Measurements from ENCODE around the gene CDH4. TPM values are rescaled to one million over a fixed set of nuclear protein-coding genes. Genes with fewer than 3 reads are reported as not detected.

The CDH4 gene
- total RNA-seq, 1 experiment from 2014 or later: 5.3 TPM

GRCh38 chr20:61311656-61312387, 59.8 kb downstream of the CDH4 start (continued):
- TF ChIP-seq PRDM15 (CRISPR knock-in tag; IDR thresholded peaks at IDR 0.05) (no peak), IRF2 (CRISPR knock-in tag; IDR thresholded peaks at IDR 0.05; ENCODE audit: borderline replicate concordance, low read depth) (no peak), ZNF138 (CRISPR knock-in tag; conservative IDR thresholded peaks at IDR 0.05) (no peak)

GRCh38 chr20:61312925-61313324, 60.9 kb downstream of the CDH4 start:
- Mint-ChIP-seq H3K27me3 (ENCODE audit: low read depth) (peaks cover 22% of the 10 kb centered on the region), H3K4me1 (peaks cover 3% of the 10 kb centered on the region; the same call in 1 of the 2 replicates), H3K9me3 (no peaks in the 10 kb centered on the region; the same call in 1 of the 2 replicates), H3K36me3 (no peaks in the 10 kb centered on the region), H3K4me3 (no peak overlapping the region), H3K27ac (0 out of 2 replicates have a peak overlapping the region, but pooled peaks have one; percentile 11)
- POLR2A ChIA-PET: interaction anchor here (0.5 kb wide), 1 partner anchor 14 kb away, joined by 3 read pairs; no protein-coding TSS in a partner anchor
- ATAC-seq (no peak), DNase-seq (ENCODE audit: low spot score) (no peak)
- TF ChIP-seq NFATC4 (CRISPR knock-in tag; IDR thresholded peaks at IDR 0.05) (no peak), JUN (CRISPR knock-in tag; IDR thresholded peaks at IDR 0.05) (no peak), ZBTB21 (CRISPR knock-in tag; IDR thresholded peaks at IDR 0.05; ENCODE audit: borderline replicate concordance) (no peak)
- CTCF ChIA-PET: no interaction called here

- ChIA-PET POLR2A (interaction anchor here (0.5 kb wide), 1 partner anchor 15 kb away, joined by 3 read pairs; no protein-coding TSS in a partner anchor), CTCF (no interaction called here)
- no peak overlapping the region for H3K27ac Mint-ChIP-seq
- DNase-seq (ENCODE audit: low spot score) (no peak), ATAC-seq (no peak)
- H3K27me3 Mint-ChIP-seq (ENCODE audit: low read depth): peaks cover 22% of the 10 kb centered on the region
- H3K4me3 Mint-ChIP-seq: no peak overlapping the region
- H3K9me3 Mint-ChIP-seq: no peaks in the 10 kb centered on the region; the same call in 1 of the 2 replicates
- no peaks in the 10 kb centered on the region for H3K36me3 Mint-ChIP-seq
- H3K4me1 Mint-ChIP-seq: peaks cover 3% of the 10 kb centered on the region; the same call in 1 of the 2 replicates
- no peak for TF ChIP-seq RELA (CRISPR knock-in tag; IDR thresholded peaks at IDR 0.05; ENCODE audit: borderline replicate concordance)
- no peak for TF ChIP-seq SMAD3 (CRISPR knock-in tag; IDR thresholded peaks at IDR 0.05; ENCODE audit: borderline replicate concordance)
- no peak for TF ChIP-seq JUN (CRISPR knock-in tag; IDR thresholded peaks at IDR 0.05)
- TF ChIP-seq IRF1 (CRISPR knock-in tag; IDR thresholded peaks at IDR 0.05): no peak
- no peak for TF ChIP-seq SOX15 (CRISPR knock-in tag; IDR thresholded peaks at IDR 0.05)
- TF ChIP-seq TEAD1 (CRISPR knock-in tag; IDR thresholded peaks at IDR 0.05): no peak
- no peak for TF ChIP-seq ZNF425 (CRISPR knock-in tag; conservative IDR thresholded peaks at IDR 0.05)
- TF ChIP-seq SP1 (CRISPR knock-in tag; conservative IDR thresholded peaks at IDR 0.05): no peak
- TF ChIP-seq PRRX2 (CRISPR knock-in tag; IDR thresholded peaks at IDR 0.05): no peak
- no peak for TF ChIP-seq ESRRA (CRISPR knock-in tag; IDR thresholded peaks at IDR 0.05; ENCODE audit: borderline replicate concordance)
- TF ChIP-seq MYBL2 (CRISPR knock-in tag; IDR thresholded peaks at IDR 0.05): no peak
- TF ChIP-seq STAT6 (CRISPR knock-in tag; conservative IDR thresholded peaks at IDR 0.05; ENCODE audit: low read depth): no peak
- no peak for TF ChIP-seq CREB1 (CRISPR knock-in tag; IDR thresholded peaks at IDR 0.05)
- no peak for TF ChIP-seq GTF2I (CRISPR knock-in tag; conservative IDR thresholded peaks at IDR 0.05)
- no peak for TF ChIP-seq TEAD4 (CRISPR knock-in tag; IDR thresholded peaks at IDR 0.05)
- TF ChIP-seq ZNF416 (CRISPR knock-in tag; IDR thresholded peaks at IDR 0.05): no peak
Observed at GRCh38 chr20:61313396-61313795, 61.3 kb downstream of the CDH4 start.
